Measurements from ENCODE around the gene FA2H.
A peak's percentile ranks its signal among the peaks of the same experiment; 100 is the strongest.
"Not testable (repeated sequence)": the region's sequence is repeated elsewhere in the genome, so short reads cannot be mapped to it uniquely, and the experiment has no call there.

FA2H gene

GRCh38 chr16:74668877-74669276, 105.7 kb downstream of the FA2H start:
- DNase-seq, result not testable (repeated sequence)

DNA sequence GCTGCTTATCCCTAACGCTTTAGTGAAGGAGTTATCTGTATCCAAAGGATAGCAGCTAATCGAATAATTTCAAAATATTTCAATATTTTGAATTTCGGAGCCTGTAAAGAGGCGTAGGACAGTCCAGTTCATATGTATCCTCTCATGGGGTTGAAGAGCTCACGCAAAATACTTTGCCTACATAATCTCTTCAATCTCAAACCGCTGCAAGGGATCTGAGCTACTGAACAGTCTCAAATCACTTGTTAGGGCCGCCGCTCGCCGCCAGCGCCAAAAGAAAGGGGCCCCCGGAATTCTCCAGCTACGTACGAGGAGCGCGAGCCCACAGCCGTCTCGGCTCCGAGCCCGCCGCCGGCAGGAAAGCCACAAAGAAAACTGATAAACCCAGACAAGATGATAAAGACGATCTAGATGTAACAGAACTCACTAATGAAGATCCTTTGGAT, 107.3 kb downstream of the FA2H start:
- no peak for DNase-seq

DNA sequence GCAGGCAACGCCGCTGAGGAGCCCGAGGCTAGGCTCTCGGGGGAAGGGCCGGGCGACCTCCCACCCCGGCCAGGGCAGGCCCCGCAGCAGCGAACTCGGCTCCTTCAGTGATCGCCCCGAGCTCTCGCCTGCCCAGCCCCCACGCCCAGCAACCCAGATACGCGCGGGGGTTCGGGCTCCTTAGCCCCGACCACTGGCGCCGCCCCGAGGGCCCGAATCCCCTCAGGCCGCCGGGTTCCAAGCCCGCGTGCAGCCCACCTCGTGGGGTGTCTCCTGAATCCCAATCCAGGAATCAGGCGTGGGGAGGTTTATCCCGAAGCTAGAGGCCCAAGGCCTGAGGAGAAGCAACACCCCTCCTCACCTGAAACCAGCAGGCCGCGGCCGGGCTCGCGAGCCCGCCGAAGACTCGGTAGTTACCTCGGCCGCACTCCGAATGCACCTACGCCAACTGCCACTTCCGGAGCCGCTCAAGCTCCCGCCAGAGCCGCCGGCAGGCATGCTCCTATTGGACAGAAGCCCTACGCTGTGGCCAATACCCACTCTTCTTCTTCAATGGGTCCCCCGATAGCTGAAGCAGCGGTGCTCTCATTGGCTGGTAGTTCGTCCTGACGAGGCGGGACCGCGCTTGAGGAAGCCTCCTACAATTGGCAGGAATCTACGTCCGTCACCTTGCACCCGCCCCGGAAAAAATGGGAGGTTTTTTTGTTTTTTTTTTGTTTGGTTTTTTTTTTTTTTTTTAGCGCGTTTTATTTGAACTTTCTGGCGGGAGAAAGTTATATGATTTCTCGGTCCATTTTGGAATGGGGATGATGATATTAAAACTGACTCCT, 108.0 kb downstream of the FA2H start, which contains the start of gene RFWD3:
Gene RFWD3 (minus strand): TSS at position 453 of the 830 bp plus-strand sequence. CDS start 5,428 bp downstream, outside the sequence.
- peak; percentile 97 for DNase-seq

DNA sequence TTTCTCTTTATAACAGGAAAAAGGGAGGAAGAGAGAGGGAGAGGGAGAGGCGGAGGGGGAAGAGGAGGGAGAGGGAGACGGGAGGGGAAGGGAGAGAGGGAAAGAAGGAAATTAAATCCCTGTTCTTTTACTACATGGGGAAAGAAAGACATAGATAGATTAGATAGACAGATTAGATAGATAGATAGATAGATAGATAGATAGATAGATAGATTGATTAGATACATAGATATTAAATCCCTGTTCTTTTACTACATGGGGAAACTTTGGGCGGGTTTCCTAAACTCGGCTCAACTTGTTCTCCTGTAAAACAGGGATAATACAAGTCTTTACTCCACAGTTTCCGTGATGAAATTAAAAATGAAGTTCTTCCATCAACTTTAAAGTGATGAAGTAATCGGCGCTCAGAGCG, 108.6 kb downstream of the FA2H start:
- no peak for DNase-seq
